HG03520 (cell line): Measurements from ENCODE around the gene PTPN2.

Experiments used
- ATAC-seq: cut with Tn5 transposase; IDR thresholded peaks from one replicate; pipeline ENCODE4 v1.9.1; 2021; ENCODE audit warnings: mild to moderate bottlenecking, moderate library complexity; ENCODE audit not compliant: unreplicated experiment

The PTPN2 gene

DNA sequence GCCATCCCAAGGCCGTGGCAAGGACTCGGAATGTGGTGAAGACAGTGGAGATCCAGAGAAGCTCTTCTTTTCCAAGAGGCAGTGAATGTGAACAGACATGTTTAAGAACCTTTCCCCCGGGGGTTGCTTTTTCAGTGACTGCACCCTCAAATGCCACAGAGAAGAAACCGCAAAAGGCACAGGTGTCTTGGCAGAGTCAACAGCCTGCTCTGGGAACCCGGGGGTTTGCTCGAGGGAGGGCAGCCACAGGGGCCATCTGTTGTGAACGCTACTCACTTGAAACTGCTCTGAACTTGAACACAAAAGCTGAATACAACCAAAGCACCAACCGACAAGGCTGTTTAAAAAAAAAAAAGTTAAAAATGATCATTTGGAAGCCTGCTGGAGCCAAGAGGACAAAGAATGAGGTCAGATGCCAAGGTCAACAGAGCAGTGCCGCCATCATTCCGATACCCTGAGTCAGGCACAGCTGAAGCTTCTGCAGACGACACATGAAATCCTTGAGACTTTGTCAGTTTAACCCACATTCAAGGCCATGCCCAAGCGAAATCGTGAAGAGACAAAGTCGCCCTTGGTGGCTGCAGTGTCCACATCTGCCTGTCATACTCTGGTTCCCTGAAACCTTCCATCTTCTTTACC, 133.8 kb downstream of the PTPN2 start:
- no peak for ATAC-seq

GRCh38 chr18:12749121-12749520, 134.9 kb downstream of the PTPN2 start:
- no peak for ATAC-seq

- no peak for ATAC-seq
Measured at GRCh38 chr18:12748671-12749070, 135.4 kb downstream of the PTPN2 start.

- no peak for ATAC-seq
Measured at GRCh38 chr18:12747530-12748315, 136.3 kb downstream of the PTPN2 start.

DNA sequence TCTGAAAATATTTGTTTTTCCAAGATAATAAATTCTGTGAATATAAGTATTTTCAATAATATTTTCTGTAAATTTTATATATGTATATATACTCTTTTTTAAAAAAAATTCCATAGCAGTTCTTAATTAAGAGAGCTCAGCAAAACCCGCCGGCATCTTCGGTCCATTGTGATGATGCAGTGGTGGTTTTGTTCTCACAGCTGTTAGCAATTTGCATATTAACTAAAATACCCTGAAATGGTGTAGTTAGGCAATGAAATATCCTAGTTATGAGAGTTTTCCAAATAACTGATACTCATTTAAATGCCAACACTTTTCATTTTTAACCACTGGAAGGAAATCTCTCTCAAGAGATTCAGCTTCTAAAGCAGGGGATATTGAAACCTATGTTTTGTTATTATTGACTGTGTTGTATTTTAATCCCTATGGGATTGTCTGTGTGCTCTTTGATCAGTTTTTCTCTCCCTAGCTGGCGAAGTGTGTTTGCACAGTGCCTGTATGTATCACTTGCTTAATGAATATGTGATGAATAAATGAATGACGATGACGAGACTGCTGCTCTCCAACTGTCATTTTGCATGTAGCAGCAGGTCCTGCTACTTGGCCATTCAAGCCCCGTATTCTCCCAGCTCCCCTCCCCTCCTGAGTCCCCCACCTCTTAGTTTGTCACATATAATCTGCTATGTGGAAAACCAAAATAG, 138.8 kb downstream of the PTPN2 start:
- ATAC-seq, result no peak

DNA sequence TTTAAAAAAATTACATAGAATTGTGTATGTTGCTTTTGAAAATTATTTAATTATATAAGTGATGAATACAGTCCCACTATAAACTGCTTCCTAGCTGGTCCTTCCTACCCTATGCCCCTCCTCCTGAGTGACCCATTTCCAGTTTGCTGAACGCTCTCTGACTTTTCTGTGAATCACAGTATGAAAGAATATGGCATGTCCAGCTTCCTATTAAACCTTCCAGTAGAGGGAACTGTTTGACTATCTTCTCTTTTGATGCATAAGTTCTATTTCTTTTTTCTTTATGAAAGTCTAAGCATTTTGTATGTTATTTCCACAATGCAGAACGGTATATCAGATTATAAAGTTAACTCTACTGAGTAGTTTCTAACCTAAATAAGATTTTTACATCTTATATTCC, 139.9 kb downstream of the PTPN2 start:
- ATAC-seq, result no peak

DNA sequence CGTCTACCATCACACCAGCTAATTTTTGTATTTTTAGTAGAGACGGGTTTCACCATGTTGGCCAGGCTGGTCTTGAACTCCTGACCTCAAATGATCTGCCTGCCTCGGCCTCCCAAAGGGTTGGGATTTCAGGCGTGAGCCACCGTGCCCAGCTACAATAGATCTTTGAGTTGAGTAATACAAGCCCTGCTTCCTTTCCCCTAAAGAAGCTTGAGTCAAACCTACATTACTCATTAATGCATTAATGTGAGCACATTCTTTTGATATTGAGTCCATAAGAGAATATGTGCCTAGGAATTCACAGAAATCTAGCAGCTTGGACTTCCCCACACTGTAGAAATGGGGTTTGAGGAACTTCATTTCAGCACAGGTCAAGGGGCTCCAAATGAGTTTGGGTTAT, 141.6 kb downstream of the PTPN2 start:
- no peak for ATAC-seq
